D721Med (cell line): ENCODE data around the gene ZNF518A.

Experiments
- DNase-seq: peaks from one replicate; pipeline ENCODE4 v3.0.0; 2011; ENCODE audit warnings: low spot score; ENCODE audit not compliant: insufficient read length
- FAIRE-seq: peaks from 2 replicates; lab custom pipeline; 2011; peaks lifted over from hg19 to GRCh38; lab: Jason Lieb, UNC
- TF ChIP-seq, protein P1 (sequence below): IDR thresholded peaks from 2 replicates; pipeline ENCODE4 v1.5.1; 2012; ENCODE audit warnings: mild to moderate bottlenecking, control low read depth; ENCODE audit not compliant: insufficient read depth; ENCODE audit errors: missing control alignments

ZNF518A gene

GRCh38 chr10:96129387-96130325, at the start of gene ZNF518A:
Gene ZNF518A (plus strand): TSS chr10:96130297. CDS start chr10:96156323, 26,026 bp downstream.
- peak; percentile 37 for DNase-seq
- TF ChIP-seq, protein P1, sequence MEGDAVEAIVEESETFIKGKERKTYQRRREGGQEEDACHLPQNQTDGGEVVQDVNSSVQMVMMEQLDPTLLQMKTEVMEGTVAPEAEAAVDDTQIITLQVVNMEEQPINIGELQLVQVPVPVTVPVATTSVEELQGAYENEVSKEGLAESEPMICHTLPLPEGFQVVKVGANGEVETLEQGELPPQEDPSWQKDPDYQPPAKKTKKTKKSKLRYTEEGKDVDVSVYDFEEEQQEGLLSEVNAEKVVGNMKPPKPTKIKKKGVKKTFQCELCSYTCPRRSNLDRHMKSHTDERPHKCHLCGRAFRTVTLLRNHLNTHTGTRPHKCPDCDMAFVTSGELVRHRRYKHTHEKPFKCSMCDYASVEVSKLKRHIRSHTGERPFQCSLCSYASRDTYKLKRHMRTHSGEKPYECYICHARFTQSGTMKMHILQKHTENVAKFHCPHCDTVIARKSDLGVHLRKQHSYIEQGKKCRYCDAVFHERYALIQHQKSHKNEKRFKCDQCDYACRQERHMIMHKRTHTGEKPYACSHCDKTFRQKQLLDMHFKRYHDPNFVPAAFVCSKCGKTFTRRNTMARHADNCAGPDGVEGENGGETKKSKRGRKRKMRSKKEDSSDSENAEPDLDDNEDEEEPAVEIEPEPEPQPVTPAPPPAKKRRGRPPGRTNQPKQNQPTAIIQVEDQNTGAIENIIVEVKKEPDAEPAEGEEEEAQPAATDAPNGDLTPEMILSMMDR = no peak
- no peak for FAIRE-seq

- TF ChIP-seq, protein P1 = no peak
- DNase-seq (no peak), FAIRE-seq (no peak)
Measured at GRCh38 chr10:96082153-96082552, 47.9 kb upstream of the ZNF518A start.

GRCh38 chr10:96082748-96083147, 47.3 kb upstream of the ZNF518A start:
- FAIRE-seq = no peak
- TF ChIP-seq, protein P1 = no peak
- DNase-seq = no peak

GRCh38 chr10:96089116-96089515, 41.0 kb upstream of the ZNF518A start:
- DNase-seq (no peak), FAIRE-seq (no peak)
- TF ChIP-seq, protein P1 = no peak

- no peak for FAIRE-seq
- TF ChIP-seq, protein P1 = no peak
Measured at GRCh38 chr10:96089670-96090462, 40.2 kb upstream of the ZNF518A start.

GRCh38 chr10:96090463-96090800, 39.7 kb upstream of the ZNF518A start:
- TF ChIP-seq, protein P1 = no peak
- FAIRE-seq = no peak
- no peak for DNase-seq

More at GRCh38 chr10:96089670-96090462, 40.2 kb upstream of the ZNF518A start:
- peak; percentile 58 for DNase-seq
